HG02763 (cell line): ENCODE data around the gene TACSTD2.
A peak's percentile ranks its signal among the peaks of the same experiment; 100 is the strongest.
"Not testable (repeated sequence)": the region's sequence is repeated elsewhere in the genome, so short reads cannot be mapped to it uniquely, and the experiment has no call there.

Experiments
- ATAC-seq: cut with Tn5 transposase; IDR thresholded peaks from one replicate; pipeline ENCODE4 v1.9.1; 2021; ENCODE audit warnings: mild to moderate bottlenecking, moderate library complexity; ENCODE audit not compliant: unreplicated experiment

The TACSTD2 gene

DNA sequence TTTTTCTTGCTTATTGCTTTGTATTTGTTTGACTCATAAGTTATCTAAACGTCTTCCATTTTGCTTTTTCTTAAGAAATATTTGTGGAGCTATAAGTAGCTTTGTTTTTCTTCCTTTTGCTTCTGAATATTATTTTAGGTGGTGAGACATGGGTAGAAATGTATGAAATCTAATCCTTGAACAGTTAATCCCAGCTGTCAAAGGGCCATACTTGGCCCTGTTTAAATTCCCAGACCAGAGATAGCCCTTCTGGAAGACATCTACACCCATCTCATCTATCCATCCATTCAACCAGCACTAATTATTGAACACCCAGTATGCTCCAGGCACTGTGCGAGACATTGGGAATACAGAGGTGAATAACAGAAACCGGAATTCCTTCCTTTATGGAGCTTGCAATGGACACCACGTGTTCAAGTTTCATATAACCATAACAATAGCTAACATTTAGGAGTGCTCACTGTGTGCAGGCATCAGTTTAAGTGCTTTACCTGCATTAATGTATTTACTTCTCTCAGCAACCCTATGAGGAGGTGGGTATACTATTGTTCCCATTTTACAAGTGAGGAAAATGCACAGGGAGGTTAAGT is 8.7 kb downstream of the TACSTD2 start:
- no peak for ATAC-seq

DNA sequence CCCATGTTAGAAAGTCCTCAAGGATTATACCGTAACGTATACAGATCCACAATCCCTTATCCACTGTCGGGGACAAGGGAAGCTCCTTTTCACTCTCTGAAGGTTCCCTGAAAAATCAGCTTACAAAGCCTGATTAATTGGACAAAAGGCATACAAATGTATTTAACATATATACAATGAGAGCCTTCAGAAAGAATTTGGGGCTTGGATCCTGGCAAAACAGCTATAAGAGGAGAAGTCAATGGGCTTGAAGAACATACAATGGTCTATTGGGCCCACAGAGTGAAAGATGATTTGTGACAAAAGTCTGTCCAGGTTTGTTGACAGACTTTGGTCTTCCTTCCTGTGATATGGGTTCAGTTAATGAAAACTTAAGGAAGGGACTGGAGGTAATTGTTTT is 10.7 kb downstream of the TACSTD2 start:
- no peak for ATAC-seq

DNA sequence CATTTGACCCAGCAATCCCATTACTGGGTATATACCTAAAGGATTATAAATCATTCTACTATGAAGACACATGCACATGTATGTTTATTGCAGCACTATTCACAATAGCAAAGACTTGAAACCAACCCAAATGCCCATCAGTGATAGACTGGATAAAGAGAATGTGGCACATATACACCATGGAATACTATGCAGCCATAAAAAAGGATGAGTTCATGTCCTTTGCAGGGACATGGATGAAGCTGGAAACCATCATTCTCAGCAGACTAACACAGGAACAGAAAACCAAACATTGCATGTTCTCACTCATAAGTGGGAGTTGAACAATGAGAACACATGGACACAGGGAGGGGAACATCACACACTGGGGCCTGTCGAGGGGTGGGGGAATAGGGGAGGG is 13.3 kb downstream of the TACSTD2 start:
- not testable (repeated sequence) for ATAC-seq

DNA sequence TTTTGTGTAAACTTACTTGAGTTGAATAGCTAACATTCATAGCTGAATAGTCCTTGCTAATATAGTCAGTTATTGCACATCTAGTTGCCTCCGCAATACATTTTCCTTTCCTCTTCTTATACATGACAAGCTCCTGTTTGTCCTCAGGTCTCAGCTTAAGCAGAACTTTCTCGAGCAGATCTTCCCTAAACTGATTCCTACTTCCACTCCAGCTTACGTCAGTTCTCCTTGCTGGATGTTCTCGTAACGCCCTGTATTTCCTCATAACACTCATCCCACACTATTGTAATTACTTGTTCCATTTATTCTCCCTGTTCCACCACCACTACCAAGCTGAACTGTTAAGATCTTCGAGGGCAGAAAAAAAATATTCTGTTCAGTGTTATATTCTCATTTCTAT is 15.4 kb downstream of the TACSTD2 start:
- ATAC-seq, result no peak

DNA sequence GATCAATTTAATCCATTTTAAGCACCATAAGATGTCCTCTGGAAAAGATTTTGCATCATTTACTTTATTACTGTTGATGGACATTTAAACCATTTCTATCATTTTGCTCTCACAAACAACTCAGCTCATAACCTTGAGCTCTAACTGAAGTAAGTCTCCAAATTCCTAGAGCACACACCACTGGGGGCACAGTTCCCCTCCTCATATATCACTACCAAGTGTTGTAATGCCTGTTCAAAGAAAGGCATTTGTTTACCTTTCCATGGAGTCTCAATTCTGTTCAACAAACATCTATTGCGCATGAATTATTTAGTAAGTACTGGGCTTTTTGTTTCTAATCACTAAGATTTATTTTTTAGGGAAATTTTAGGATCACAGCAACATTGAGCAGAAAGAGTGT is 21.7 kb downstream of the TACSTD2 start:
- no peak for ATAC-seq

DNA sequence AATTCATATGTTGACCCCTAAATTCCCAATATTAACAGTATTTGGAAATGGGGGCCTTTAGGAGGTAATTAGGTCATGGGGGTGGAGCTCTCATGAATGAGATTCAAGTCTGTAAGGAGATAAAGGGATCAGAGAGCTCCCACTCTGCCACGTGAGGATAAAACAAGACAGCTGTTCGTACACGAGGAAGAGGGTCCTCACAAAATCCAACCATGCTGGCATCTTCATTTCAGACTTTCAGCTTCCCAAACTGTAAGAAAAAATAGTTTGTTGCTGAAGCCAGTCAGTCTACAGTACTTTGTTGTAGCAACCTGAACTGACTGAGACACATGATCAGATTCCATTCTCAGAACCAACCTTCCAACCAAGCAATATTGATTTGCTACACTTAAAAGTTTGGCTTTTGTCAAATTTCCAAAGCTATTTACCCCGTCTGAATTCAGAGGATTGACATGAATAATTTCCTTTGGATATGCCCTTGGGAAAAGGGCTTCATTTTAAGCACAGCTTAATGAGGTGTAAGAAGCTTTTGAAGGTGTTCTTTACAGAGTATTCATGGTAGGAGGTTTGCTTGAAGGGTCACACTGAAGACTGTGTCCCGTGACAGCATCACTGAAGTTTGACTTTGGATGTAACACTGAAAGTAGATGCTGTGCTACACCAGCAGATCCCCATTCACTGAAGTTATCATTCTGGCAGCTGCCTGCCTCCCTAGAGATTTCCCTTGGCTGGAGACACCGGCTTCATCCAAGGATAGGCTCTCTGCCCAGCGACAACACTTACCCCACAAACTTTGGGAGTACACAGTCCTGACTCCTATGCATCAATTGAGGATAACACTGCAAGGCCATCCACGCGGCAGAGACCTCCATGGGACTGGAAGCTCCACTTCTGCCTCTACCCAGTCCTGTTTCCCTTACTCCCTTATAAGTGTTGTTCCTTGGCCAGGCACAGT is 25.6 kb downstream of the TACSTD2 start:
- no peak for ATAC-seq

DNA sequence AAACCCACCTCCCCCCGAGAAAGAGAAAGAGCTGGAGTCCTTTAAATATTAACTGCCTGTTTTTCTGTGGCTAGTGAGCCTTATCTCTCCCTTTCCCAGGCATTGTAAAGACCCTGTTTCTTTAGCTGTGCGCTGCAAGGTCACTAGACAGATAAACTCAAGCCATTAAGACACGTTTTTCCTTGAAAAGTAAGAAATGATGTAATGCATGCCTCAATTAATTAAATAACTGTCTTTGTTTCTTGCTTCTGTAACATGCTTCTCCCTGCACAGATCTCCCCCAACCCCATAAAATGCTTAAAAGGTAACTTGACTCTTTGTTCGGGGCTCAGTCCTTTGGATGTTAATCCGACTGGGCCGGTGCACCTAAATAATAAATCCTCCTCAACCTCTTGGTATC is 27.8 kb downstream of the TACSTD2 start:
- ATAC-seq, result not testable (repeated sequence)

DNA sequence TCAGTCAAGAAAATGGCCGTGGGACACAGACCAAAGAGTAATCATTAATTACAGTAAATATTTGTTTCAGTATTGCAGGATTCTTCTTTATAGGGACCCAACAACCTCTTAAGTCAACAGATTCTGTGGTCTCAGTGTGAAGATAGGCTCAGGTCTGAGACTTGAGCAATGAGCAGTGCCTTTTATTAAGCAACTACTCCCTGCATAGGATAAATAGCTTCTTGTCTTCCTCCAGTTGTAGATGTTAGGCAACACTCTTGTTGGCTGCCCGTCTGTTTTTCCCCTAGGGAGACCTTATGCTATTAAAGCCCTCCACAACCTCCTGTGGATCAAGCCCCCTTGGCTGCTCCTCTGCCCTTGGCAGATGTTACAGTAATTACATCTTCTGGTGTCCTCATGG is 28.7 kb downstream of the TACSTD2 start:
- ATAC-seq, result no peak

DNA sequence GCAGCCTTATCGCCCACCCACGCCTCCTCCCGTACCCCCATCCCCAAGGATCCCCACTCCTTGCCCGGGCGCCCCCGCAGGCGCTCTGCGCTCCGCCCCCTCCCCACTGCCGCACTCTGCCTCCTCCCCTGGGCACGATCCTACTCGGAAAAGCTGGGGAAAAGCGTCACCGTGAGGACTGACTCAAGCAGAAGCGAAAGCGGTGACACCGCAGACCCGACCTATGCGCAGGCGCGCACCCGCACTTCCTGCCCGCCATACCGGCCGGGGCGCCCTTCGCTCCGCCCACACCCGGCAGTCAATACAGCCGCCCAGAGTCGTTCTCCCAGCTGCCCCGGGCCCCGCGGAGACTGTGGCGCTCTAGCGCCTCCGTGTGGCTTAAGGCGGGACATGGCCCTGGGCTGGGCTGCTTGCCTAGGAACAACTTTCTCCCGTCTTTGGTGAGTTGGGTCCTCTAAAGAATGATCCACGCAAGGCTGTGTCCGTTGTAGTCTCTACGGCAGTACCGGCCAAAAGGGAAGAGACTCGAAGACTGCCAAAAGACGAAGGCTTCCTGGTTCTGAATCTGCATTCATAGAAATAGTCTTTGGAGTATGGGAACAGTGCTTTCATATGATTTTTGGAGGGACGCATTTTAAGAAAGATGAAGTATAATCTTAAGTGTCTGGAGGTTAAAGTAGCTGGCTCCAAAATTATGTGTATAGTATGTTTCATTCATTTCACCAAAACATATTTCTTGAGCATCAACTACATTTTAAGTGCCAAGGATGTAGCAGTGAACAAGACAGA is 30.3 kb downstream of the TACSTD2 start, which contains the start of gene OMA1:
Gene OMA1 (minus strand): TSS at position 207 of the 789 bp plus-strand sequence. CDS start 7,432 bp downstream, outside the sequence.
- ATAC-seq, result peak; percentile 96

DNA sequence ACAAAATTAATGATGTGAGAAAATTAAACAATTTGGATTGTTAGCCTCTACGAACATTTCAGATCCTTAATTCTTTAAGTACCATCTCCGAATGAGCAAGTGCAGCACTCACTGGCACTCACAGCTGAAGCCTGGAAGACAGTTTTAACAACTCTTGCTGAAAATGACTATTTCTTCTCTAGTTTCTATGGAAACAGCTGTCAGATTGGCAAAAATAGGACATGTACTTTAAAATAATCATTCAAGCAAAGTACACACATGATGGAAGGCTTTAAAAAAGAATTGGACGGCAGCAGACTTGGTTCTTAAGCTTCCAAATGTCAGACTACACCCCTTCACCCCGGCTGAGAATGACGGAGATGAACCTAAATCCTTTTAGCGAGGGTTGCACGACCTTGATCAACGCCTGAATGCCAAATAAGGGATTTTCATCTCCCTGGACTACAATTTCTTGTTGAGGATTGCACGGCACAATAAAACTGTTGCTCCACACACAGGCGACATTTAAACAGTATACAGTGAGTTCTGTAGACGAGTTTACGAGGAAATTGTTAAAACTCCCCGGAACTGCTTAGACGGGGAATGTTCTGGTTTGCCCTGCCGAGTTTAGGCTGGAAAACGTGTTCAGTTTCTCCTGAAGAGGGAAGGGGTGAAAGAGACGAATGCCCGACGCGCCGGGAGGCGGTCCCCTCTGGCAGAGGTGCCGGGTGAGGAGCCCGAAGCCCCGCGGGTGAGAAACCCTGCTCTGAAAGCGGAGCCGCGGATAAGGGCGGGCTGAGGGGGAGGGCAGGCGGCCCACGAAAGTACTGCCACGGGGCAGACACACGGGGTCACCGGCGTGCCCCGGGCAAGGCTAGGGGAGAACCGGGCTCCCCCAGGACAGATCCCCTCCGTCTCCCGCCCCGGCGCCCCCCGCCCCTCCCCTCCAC is 31.2 kb downstream of the TACSTD2 start:
- ATAC-seq, result peak; percentile 47

DNA sequence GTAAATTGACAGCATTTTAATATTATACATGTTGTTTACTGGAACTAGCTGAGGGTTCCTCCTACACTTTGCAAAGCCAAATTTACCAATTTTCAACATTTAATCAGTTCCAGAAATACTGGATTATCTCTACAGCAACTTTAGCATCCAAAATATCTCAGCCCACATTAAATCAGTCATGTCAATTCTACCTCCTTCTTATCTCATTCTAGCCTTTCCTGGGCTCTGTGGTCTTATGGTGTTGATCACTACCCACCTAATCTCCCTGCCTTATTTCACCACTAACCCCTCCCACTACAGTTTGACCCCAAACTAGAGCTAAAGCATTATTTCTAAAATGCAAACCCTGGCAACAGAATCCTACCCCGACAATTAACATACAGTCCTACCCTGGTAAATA is 33.8 kb downstream of the TACSTD2 start:
- no peak for ATAC-seq

DNA sequence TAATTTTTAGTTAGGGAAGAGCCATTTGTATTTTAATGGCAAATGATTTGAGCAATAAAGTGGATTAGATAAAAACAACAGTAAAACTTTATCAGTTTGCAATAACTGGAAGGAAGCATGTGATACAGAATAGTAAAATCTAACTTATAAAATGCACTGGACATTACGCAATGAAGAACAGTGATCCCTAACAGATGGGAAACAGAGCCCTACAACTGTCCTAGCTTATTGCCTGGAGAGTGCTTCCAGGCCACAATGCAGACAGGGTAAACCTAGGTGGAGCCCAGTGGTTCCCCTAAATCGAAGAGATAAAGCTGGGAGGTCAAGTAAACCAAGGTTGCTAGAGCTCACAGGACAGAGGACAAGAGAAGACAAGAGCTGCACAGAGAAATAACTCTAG is 37.5 kb downstream of the TACSTD2 start:
- no peak for ATAC-seq

DNA sequence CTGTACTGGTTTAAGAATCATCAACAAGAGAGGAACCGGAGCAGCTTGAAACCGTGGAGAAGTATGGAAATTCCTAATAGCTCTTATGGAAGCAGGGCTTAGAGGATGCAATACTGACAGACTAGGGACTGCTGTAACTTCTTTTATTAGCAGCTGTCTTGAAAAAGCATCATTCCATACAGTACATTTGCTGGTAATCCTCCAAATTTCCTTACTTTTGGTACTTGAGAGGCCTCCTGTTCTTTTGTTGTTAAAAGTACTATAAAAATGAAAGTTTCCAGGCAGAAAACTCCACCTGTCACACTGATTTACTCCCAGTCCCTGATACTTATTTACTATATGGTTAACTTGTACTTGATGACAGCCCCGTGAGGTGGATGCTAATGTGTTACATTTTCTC is 38.2 kb downstream of the TACSTD2 start:
- ATAC-seq, result no peak

DNA sequence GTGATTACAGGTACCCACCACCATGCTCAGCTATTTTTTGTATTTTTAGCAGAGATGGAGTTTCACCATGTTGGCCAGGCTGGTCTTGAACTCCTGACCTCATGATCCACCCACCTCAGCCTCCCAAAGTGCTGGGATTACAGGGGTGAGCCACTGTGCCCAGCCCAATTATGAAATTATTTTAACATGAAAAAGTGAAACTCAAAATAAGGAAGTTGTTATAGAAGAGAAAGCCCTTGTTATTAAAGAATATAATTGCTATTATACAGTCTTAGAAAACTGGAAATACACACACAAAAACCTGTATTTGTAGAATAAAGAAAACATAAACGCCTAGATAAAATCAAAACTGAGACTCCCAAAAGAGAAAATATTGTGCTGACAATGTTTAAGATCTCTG is 45.2 kb downstream of the TACSTD2 start:
- not testable (repeated sequence) for ATAC-seq

DNA sequence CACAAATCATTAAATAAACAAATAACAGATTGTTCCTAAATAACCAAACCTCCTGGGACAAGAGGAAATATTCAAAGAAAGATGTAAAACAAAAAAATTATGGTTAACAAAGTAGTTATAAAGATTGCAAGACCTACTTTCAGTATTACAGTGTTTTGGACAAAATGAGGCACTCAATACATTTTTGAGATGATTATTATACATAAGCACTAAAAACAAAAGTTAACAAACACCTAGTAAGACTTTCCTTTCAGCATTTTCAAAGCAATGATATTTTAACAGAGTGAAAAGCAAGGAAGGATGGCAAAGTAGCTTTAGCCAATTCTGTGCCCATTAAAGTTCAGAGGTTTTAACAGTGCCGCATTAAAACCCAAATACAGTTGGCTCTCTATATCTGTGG is 47.8 kb downstream of the TACSTD2 start:
- ATAC-seq, result no peak

DNA sequence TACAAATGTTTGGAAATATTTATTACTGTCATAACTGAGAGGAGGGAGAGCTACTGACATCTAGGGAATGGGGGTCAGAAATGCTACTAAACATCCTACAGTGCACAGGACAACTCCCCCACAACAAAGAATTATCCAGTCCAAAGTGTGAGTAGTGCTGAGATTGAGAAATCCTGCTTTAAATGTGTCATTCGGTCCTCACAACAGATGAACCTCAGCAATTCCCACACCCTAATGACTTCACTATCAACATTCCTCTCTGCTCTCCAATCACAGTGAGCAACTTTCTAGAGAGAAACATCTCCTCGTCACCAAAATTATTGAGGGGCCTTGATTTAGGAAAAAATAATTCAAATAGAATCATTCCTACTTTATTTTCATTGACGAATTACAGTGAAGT is 48.5 kb downstream of the TACSTD2 start:
- ATAC-seq, result no peak
